NCI-H2196 (cell line): ENCODE data around the gene EFTUD2.
"Not testable (repeated sequence)": the region's sequence is repeated elsewhere in the genome, so short reads cannot be mapped to it uniquely, and the experiment has no call there.

Experiments
- DNase-seq: peaks from one replicate; lab custom pipeline; 2025; ENCODE audit not compliant: unreplicated experiment; lab: John Stamatoyannopoulos, UW

The EFTUD2 gene

DNA sequence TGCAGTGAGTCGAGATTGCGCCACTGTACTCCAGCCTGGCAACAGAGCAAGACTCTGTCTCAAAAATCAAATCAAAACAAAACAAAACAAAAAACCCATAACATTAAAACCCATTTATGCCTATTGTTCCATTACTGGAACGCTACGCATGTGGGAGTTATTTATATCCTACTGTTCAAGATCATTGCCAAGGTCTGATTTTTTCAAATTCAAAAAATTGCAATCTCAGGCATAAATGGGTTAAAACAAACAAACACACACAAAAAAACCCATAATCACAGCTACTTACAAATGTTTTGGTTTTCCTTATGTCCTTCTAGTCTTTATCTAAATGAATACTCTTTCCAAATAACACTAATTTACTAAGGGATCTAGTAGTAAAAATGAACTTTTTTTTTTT is 87.0 kb downstream of the EFTUD2 start:
- no peak for DNase-seq

DNA sequence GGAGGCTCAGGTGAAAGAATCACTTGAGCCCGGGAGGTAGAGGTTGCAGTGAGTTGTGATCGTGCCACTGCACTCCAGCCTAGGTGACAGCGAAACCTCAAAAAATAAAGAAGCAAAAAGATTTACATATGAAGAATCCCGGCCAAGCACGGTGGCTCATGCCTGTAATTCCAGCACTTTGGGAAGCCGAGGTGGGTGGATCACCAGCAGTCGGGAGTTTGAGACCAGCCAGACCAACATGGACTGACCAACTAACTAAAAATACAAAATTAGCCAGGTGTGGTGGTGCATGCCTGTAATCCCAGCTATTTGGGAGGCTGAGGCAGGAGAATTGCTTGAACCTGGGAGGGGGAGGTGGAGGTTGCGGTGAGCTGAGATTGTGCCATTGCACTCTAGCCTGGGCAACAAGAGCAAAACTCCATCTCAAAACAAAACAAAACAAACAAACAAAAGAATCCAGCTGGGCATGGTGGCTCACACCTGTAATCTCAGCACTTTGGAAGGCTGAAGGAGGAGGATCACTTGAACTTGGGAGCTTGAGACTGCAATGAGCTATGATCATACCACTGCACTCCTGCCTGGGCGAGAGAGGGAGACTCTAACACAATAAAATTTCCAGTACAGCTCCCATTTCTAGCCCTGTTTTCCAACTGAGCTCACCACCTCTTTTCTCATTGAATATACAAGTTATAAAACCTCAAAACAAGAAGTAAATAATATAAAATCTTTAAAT is 90.4 kb downstream of the EFTUD2 start:
- DNase-seq, result not testable (repeated sequence)

DNA sequence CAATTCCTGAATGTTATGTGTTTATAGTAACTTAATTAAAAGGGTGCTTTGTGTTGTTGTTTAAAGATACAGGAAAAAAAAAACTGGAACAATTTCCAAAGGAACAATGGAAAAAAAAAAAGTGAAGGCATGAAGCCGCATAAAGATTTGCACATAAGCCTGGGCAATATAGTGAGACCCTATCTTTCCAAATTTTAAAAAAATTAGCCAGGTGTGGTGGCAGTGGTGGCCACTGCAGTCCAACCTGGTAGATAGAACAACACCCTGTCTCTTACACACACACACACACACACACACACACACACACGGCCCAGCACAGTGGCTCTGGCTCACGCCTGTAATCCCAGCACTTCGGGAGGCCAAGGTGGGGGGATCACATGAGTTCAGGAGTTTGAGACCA is 91.1 kb downstream of the EFTUD2 start:
- DNase-seq, result no peak

DNA sequence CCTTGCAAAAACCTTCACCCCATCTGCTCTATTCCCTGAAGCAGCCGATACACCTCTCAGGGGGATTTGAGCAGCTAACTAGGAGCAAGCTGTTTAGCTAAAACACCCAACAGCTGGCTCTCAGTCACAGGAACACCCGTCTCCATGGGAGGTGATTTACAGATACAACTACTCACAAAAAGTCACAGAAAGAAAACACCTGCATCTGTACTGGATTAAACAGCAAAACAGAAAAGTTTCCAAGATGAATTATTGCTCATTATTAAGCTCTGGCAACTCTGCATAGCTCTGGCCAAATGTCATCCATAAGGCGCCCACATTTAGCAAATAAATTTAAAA is 91.5 kb downstream of the EFTUD2 start:
- DNase-seq, result no peak

DNA sequence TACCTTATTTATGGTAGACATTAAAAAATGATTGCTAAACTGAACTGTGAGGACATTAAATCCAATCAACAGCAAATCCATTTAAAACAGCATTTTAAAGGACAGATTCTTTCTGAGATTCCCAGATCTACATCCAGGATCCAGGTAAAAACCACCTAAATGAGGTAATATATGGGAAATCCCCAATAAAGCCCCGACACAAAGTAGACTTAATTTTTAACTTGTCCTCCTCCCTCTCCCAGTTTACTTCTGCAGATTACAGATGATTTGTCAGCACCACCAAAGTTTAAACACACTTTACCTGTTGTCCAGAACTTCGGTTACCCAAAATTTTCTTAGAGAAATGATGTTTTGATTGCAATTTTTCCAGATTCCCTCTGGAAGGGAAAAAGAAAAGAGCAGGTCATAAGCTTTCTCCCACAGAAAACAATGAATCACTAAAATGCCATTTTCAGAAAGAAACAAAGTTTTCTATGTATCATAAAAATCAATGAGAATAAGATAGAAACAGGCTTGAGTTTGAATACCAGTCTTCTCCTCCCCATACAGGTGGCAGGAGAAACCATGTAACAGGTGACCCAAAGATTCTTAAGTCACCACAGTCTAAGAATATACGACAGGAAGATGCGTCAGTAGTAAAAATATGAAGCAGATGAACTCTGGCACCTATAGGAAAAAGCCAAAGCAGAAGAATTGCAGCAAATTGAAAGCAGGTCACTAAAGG is 92.0 kb downstream of the EFTUD2 start:
- DNase-seq, result no peak

DNA sequence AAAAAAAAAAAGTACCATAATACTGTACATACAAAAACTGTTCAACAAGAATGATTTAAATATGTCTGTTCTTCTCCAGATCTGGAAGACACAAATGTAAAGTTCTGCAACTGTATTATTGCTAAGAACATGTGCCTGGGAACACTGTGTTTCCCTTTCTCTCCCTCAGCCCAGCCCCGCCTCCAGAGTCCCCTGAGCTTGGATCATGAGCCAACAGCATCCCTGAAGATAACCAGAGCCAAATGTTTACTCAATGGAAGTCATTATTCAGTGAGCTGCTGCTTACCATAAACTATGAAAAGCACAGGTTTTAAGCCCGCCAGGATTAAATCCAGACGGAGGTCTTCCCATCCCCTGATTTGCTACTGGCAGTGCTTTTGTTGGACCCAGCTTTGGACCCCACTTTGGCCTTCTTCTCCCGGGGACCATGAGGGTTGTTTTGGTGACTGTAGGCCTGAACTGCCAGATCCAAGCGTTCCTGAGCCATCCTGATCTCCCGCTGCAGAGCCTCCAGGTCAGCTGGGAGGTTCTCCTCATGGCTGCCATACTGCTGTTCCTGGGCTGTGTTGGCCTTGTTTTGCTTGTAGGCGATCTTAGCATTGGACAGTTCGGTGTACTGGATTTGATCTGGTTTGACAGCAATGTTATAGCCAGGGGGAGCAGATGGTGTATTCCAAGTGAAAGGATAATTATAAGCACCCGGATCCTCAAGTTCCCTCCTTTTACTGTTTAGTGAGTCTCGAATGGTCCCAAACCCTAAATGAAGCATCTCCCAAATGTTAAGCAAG is 94.7 kb downstream of the EFTUD2 start:
- DNase-seq, result no peak

DNA sequence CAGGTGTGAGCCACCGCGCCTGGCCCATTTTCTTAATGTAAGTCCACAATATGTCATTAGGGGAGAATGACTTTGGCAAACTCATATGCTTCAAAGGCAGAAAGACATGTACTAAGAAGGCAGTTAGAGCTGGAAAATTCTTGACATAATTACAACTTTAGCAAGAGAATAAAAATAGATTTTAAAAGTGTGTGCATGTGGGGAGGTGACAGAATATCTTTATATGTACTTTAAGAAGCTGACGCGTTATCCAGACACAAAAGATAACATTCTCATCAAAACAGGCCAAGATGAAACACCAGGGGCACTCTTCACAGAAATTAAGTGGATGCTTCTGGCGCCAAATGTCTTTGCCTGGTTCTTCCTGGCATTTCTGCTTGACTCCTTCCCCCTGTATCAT is 97.4 kb downstream of the EFTUD2 start:
- no peak for DNase-seq
